Fibroblast of skin of right biceps (primary cell): ENCODE measurements around the gene CERS6.
A peak's percentile ranks its signal among the peaks of the same experiment; 100 is the strongest.
"Not testable (repeated sequence)": the region's sequence is repeated elsewhere in the genome, so short reads cannot be mapped to it uniquely, and the experiment has no call there.

Experiments used
- DNase-seq: peaks from one replicate; pipeline ENCODE4 v3.0.0-alpha.2; 2013

CERS6 gene

DNA sequence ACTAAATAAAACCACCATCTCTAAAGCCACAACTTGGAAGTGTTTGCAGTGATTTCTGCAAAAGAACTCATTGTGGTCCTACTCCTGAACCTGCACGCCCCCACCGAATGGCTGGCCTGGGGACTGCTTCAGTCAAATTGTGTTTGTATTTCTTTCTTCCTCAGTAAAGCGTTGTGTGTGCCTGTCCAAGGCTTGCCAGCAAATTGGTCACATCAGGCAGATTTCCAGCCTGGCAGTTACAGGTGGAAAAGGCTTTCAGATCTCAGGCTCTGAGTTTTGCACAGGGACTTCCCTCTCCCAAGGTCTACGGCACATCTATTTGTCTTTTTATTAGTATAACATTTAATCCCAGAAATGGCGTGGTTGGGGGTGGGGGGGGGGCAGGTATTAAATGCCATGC is 292.4 kb downstream of the CERS6 start:
- DNase-seq, result no peak

DNA sequence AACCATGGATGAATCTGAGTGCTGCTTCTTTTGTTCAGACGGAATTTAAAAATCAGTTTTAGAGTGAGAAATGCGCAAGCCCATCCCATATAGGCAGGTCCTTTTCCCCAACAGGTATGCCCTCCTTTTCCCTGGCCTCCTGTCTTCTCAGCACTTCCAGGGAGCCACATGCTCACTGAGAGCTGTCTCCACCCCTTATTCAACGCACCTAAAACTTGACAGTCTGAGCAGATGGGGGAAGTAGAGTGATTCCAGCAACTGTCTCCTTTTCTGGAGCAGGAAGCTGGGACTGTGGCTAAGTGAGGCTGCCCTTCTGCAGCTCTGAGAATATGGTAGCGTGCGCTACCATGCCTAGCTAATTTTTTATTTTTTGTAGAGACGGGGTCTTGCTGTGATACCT is 293.2 kb downstream of the CERS6 start:
- DNase-seq, result no peak

DNA sequence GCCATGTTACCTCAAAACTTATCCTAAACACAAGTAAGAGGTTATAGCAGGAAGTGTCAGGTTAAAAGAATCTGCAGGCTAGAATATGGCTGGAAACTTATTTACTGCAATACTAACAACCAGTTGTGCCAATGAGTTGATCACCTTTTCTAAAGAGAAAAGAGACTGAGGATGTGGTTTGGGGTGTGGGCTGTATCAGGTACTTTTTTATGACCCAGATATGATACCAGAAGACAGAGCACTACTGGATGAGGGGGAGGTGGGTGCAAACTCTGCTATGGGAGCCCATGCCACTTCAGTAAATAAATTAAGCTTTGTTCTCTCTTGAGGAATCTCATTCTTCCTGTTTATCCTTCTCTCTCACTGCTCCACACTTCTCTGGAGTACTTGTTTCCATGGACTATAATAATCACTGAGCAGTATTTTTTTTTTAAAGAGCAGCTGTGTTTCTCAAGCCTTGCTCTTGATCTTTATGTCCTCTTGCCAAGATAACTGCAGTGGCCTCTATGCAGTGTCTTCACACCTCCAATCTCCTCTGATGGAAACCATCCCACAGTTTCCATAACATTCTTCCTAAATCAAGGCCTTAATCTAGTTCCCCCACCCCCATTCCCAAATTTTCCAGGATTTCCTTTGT is 295.1 kb downstream of the CERS6 start:
- DNase-seq, result no peak

DNA sequence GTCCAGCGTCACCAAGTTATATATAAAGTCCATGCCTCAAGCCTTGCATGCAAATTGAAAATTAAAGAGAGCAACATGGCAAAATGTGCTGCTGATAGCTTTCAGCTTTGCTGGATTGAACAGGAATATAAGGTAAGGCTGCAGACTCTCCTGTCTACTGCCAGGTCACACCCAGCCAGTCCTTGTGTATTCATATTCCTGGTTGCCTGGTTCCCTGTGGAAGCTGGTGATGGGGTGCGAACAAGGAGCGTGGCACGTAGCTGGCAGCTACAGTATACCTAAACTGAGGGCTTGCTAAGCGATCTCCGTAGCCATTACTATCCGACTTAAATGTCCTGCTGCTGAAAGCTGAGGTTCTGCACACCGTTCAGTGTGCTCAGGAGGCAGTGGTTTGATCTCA is 296.3 kb downstream of the CERS6 start:
- DNase-seq, result no peak

DNA sequence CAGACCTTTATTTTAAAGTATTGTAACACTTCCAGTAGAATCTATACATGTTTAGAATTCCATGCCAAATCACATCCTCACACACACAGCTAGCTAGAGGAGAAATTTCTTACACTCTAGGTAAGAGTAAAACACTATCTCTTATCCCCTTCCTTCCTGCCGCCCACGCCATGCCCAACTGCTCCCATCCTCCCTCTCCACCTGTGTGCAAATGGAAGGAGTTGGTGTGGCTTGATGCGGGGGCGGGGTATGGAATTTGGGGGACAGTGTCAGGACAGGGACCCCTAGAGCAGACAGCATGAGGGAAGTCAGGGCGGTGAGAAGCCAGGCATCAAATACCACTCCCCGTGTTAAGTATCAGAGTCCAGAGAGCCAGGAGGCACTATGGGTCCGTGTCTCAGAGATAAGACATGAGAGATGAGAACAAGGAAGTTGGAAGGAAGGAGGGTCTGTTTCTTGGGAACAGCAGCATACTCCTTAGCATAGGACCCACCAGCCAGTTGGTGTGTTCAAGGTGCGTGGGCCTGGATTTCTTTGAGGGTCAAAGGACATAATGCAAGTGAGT is 297.8 kb downstream of the CERS6 start:
- no peak for DNase-seq

DNA sequence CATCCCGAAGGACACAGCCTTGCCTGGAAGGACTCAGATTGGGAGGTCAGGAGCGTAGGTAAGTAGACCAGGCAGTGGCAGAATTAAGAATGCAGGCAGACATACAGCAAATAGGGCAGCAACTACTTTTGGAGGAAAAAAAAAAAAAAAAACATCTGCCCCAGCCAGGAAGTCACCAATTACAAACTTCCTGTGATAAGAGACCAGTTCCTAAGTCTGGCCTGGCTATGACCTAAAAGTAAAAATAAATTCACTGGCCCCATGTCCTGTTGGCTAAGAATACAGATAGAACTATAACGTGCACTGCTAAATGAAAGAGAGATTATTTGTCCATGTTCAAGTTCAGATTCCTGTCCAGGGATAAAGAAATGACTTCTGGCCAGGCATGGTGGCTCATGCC is 301.2 kb downstream of the CERS6 start:
- DNase-seq, result no peak

DNA sequence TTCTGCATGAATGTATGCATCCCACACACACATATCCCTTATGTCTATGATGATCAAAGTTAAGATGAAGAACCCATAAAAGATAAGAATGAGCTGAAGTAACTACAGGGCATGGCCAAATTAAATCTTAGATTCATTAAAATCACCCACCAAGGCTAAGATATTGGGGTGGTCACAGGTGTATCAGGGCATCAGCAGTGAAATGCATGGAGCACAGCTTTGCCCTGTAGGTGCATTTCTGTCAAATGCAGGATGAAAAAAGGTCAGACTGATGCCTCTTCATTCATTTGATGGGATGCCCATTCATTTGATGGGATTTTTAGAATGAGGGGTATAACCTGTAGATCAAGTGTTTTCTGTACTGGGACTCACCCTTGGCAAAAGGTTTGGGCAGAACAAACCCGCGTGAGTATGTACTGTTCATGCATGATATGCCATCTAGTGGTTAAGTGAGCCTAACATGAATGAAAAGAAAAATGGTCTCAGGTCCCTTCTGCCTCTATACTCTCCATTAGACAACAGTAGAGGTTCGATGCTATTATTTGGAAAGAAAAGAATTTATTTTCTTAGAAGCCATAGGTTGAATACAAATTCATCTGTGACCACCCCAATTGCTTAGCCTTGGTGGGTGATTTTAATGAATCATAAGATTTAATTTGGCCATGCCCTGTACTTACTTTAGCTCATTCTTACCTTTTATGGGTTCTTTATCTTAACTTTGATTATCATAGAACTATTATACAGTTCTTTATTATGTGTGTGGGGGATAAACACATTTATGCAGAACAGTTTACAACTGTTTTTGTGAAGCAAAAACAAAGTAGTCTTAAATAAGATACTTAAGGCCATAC is 303.1 kb downstream of the CERS6 start:
- DNase-seq, result peak; percentile 46

DNA sequence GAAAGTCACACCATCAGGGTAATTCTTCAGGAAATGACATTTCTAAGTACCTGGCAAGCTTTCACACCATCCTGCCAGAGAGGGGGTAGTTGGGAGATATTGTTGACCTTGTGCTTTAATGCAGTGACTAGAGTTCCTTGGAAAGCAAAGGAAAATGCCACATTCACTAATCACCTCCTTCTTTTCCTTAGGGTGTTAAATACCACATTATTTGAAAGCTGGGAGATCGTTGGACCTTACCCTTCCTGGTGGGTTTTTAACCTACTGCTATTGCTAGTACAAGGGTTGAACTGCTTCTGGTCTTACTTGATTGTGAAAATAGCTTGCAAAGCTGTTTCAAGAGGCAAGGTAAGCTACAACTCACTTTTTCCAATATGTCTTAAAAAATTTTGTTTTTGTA is 309.3 kb downstream of the CERS6 start:
- DNase-seq, result no peak

DNA sequence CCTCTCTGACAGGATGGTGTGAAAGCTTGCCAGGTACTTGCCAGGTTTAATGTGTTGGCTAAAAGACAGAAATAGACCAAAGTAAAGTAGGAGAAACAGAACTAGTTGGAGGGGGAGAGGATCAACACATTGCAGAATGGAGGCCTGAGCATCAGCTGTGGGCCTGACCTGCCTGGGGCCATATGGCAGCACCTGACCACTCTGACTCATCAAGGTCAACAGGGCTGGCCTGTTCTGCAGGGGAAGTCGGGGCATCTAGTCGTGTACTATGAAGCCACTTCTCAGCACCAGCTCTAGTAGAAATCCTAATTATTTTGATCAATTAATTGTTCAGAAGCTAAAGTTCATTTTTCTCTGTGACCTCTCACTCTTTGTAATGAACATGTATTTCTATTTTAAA is 310.5 kb downstream of the CERS6 start:
- no peak for DNase-seq

DNA sequence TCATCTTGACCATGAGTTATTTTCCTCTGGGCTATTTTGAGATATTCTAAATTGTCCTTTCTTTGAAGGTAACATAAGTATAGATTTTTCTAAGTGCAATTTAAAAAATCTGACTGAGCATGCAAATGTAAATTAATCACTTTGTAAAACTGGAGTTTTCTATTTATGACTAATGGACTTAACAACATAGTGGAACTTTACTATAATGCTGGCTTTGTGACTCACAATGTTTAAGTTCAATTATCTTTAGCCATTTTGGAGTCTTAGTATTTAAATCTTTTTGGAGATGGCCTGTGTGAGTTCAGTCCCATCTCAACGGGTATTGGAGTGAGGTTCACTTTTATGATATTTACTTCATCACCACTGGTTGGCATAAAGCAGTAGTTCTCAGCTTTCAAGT is 311.2 kb downstream of the CERS6 start:
- peak; percentile 11 for DNase-seq

DNA sequence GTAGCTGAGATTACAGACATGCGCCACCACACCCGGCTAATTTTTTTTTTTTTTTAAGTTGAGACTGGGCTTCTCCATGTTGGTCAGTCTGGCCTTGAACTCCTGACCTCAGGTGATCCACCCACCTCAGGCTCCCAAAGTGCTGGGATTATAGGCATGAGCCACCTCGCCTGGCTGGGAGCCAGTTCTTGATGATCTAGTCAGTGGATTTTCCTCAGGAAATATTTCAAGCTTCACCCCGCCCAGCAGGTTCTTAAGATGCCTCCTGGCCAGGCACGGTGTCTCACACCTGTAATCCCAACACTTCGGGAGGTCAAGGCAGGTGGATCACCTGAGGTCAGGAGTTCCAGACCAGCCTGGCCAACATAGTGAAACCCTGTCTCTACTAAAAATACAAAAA is 312.3 kb downstream of the CERS6 start:
- DNase-seq, result not testable (repeated sequence)

DNA sequence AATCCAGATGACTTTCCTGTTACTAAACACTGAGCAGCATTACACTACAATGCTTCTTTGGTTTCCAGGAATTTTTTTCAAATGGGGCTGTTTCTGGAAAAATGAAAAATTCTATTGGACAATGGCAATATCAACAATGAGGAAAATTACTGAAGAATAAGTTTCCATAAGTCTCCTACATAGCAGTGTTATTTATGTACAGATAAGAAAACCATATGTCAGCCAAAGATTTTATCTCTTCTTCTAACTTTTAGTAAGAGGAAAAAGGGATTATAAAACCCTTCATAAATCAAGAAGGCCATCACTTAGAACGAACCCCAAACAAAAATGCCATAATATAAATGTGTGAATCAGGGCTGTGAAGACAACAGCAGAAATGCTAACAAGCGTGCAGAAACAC is 314.7 kb downstream of the CERS6 start:
- DNase-seq, result peak; percentile 10

DNA sequence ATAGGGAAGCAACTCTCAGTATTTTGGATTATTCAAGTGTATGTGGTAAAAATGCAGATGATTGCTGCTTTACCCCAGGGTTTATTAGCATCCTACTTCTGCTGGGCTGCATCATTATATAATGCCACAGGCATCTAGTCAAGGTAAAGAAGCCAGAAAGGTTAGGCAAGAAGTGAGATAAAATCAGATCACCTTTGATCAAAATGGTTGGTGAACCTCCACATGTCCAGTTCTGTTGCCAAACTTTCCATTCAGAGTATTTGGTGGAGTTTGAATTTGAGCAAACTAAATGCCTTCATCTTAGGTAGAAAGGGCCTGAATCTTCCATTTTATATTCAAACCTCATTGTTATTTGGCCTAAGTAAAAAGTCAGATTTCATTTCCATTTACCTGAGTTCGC is 316.6 kb downstream of the CERS6 start:
- no peak for DNase-seq

DNA sequence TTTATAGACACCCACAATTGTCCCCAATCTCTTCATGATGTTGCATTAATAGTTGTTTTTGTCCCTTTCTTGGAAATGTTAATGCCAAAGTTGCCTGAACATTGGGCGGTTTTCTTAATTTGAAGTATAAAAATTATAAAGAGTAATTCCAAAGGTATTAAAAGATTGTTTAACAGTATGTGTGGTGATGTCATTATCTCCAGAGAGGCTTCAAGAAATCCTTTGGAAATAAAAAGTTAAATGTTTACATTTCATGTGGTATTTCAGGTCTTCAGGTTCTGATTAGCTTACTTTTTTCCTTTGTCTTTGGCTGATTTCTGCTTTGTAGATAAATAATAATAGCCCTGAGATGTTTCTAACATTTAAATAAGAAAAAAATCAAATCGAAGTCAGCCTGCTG is 317.1 kb downstream of the CERS6 start:
- no peak for DNase-seq

DNA sequence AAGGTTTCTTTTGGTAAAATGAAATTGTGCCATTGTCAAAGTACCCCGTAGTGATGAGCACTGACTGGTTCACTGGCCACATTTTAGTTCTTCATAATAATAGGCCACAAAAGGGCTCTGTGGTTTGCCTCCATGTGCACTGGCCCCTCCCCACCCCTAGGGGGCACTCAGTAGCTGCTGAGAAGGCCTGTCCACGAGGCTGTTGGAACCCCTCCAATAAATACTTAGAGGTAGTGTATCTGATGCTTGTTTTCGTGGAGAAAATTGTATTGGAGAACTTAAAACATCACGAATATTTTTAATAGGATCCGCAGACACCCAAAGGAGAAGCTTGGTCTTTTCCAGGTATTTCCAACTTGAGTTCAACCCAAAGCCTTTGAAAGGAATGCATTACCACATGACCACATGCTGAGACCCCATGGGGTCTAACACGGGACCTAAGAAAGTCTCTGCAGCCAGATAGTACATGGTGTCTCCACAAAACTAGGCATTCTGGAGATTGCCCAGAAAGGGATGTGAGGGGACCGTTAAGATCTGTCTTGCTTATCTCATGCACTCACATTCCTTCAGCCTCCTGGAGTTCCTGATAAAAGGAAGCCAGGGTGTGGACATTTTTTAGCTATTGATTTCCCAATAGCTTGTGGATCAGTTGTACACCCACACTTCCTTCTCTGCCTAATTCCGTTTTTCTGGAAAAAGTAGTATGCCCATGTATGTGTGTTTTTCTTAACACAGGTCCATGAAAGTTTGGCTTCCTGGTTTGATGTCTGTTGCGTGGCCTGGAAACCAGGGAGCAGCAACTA is 317.8 kb downstream of the CERS6 start:
- DNase-seq, result peak; percentile 64

DNA sequence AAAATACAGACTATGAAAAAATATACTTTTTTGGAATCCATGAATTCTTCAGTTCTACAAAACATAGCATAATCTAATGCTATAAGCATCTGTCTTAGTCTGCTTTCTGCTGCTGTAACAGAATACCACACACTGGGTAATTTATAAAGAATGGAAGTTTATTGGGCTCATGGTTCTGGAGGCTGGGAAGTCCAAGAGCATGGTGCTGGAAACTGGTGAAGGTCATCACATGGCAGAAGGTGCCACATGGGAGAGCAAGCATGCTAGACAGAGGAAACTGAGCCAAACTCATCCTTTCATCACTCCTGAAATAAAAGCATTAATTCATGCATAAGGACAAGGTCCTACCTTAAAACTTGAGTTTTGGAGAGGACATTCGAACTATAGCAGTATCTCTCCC is 319.8 kb downstream of the CERS6 start:
- no peak for DNase-seq

DNA sequence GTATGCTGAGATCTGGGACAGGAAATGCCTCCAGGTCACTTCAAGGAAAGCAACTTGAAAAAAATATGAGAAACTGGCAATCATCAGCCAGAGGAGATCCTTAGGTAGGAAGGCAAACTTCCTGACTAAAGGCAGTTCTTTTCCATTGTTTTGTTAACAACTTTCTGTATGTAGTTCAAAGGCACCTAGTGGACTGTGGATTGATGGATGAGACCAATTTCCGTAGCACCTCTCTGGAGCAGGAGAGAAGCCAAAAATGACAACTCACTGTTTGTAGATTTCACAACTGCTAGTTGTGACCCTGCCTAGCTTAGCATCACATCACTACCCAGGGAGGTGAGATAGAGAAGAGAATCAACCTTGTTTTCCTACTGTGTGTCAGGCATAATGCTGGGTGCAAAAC is 324.6 kb downstream of the CERS6 start:
- DNase-seq, result no peak

DNA sequence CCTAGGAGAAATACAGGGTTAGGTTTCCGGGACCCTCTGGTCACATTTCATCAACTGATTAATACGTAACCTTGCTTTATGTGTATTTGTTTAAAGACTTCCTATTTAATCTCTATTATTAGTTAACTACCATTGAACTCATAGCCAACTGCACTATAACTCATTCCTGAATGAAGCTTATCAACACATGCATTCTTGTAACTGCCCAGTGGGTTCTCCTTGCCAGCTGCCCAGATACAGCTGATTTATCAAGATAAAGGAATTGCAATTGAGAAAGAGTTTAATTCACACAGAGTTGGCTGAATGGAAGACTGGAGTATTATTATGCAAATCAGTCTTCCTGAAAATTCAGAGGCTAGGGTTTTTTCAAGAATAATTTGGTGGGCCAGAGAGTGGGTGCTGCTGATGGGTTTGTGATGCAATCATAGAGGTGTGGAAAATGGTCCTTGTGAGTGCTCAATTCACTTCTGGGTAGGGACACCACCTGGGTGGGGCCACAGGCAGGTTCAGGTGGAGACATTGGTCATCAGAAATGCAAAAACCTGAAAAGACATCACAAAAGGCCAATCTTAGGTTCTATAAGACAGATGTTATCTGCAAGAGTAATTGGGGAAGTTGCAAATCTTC is 325.2 kb downstream of the CERS6 start:
- DNase-seq, result no peak

DNA sequence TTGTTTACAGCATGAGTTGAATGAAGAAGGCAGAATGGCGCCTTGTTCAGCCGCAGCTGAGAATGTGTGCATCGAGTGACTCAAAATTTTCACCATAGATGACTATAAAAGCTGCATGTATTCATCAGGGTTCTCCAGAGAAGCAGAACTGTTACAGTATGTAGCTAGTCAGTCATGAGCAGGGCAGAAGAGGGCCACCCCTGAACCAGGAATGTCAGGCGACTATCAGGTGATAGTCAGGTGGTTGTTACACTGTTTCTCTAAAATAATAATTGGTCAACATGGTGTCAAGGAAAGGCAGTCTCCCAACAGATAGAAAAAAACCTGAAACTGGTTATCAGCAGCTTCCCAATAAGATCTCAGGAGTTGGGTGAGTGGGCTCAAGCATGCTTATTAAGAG is 326.2 kb downstream of the CERS6 start:
- no peak for DNase-seq

DNA sequence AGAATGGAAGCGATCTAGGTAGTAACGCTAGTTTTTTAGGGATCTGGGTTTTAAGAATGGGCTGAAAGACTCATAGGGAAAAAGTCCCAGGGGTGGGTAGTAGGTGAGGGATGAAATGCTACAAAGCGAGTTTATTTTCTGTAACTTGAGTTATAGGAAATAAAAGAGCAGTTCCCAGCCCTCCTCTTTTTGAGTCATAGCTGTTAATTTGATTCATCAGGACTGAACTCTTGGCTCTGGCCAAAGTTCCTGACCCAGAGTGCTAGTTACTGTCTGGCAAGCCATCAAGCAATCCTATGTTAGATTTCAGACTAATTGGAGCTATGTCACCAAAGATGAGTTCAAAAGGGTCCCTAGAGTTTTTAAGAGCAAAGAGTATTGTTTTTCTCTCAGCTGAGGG is 328.9 kb downstream of the CERS6 start:
- DNase-seq, result no peak

DNA sequence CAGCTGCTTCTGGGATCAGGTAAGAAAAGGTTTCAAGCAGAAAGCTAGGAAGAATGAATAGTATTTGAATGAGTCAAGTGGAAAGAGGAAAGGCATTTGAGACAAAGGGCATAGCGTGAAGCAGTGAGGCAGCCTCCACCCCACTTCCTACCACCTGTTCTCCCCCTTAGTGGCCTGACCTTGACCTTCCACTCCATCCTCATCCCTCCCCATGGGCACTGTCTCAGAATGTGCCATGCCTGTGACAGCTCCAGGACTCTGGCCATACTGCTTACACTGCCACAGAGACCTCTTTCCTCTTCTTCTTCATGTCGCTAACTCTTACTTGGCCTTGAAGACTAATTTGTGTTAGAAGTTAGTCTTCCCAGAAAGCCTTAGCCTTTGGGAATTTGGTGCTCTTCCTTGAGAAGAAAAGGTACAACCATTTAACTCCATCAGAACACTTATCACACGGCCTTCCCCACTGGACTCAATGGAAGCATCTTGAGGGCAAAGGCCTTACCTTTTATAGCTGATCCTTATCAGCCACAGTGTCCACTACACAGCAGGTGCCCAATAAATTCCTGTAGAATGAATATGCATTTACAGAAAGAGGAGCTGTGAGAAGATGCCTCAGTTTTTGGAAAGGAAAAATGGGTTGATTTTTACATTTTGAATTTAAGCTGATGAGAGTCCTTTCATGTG is 331.2 kb downstream of the CERS6 start:
- DNase-seq, result no peak

DNA sequence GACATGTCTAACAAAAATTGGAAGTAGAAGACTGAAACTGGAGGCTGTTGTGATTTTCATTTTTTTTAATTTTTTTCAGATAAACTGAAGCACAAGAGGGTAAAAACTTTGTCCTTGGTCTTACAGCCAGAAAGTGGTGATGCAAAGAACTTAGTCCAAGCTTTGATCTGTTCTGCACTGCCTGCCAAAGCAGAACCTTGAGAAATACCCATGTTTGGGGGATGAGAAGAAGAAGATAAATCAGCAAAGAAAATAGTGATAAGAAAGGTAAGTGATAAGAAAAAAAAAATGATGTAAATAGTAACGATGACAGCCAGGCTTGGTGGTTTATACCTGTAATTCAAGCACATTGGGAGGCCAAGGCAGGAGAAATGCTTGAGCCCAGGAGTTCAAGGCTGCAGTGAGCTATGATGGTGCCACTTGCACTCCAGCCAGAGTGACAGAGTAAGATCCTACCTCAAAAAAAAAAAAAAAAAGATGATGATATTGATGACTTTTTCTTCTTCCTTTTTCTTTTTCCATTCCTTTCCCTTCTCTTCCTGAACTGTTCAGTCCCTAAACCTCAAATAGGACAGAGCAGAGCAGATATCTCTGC is 331.8 kb downstream of the CERS6 start:
- DNase-seq, result no peak
